Neural cell (in vitro differentiated cells): Measurements from ENCODE around the gene RUNX1. TPM values are rescaled to one million over a fixed set of nuclear protein-coding genes. Genes with fewer than 3 reads are reported as not detected.
A peak's percentile ranks its signal among the peaks of the same experiment; 100 is the strongest.

Experiments
- H2AFZ ChIP-seq: fragments of 200-600, 300-800 bp; sonication (generic), shearing (Covaris generic); 2 replicates; pipeline ENCODE4 v1.6.0; 2014; ENCODE audit warnings: low read depth, mild to moderate bottlenecking, antibody characterized with exemption, low read length, moderate library complexity
- H3F3A ChIP-seq: fragments of 200-600 bp; shearing (Covaris generic); 2 replicates; pipeline ENCODE4 v1.6.1; 2016; ENCODE audit warnings: mild to moderate bottlenecking, moderate library complexity, mixed read lengths, antibody characterized with exemption, low read length; ENCODE audit not compliant: insufficient read depth, poor library complexity, severe bottlenecking
- H3K27ac ChIP-seq: fragments of 200-600, 300-800 bp; sonication (generic), shearing (Covaris generic); 2 replicates; pipeline ENCODE4 v1.5.1; 2014; ENCODE audit warnings: mild to moderate bottlenecking, low read length, moderate library complexity
- H3K27me3 ChIP-seq: fragments of 300-800, 200-600 bp; sonication (generic), shearing (Covaris generic); 2 replicates; pipeline ENCODE4 v1.6.0; 2014; ENCODE audit warnings: mild to moderate bottlenecking, low read depth, low read length, moderate library complexity; ENCODE audit not compliant: insufficient read depth
- H3K36me3 ChIP-seq: fragments of 300-800, 200-600 bp; sonication (generic), shearing (Covaris generic); 2 replicates; pipeline ENCODE4 v1.5.1; 2014; ENCODE audit warnings: mild to moderate bottlenecking, antibody characterized with exemption, low read length, moderate library complexity; ENCODE audit not compliant: insufficient read depth
- H3K4me2 ChIP-seq: fragments of 300-800, 200-600 bp; sonication (generic), shearing (Covaris generic); 2 replicates; pipeline ENCODE4 v1.6.0; 2014; ENCODE audit warnings: mild to moderate bottlenecking, low read length
- H3K4me3 ChIP-seq: fragments of 300-800, 200-600 bp; sonication (generic), shearing (Covaris generic); 2 replicates; pipeline ENCODE4 v1.5.1; 2014; ENCODE audit warnings: mild to moderate bottlenecking, low read length, moderate library complexity
- H3K79me2 ChIP-seq: fragments of 200-600 bp; shearing (Covaris generic); replicated peaks from 2 replicates; pipeline ENCODE4 v1.6.0; 2014; ENCODE audit warnings: mild to moderate bottlenecking, low read length, moderate library complexity; ENCODE audit not compliant: insufficient read depth
- H3K9ac ChIP-seq: fragments of 300-800, 200-600 bp; sonication (generic), shearing (Covaris generic); 2 replicates; pipeline ENCODE4 v1.6.1; 2016; ENCODE audit warnings: mild to moderate bottlenecking, low read length, mixed read lengths
- H3K9me2 ChIP-seq: fragments of 200-600 bp; shearing (Covaris generic); 2 replicates; pipeline ENCODE4 v1.6.1; 2016; ENCODE audit warnings: mild to moderate bottlenecking, low read length, mixed read lengths; ENCODE audit not compliant: insufficient read depth
- H3K9me3 ChIP-seq: fragments of 200-600, 300-800 bp; sonication (generic), shearing (Covaris generic); 2 replicates; pipeline ENCODE4 v1.6.1; 2016; ENCODE audit warnings: mild to moderate bottlenecking, mixed run types, low read length, moderate library complexity, mixed read lengths
- H4K20me1 ChIP-seq: fragments of 200-600 bp; shearing (Covaris generic); 2 replicates; pipeline ENCODE4 v1.6.1; 2016; ENCODE audit warnings: mild to moderate bottlenecking, mixed run types; ENCODE audit not compliant: insufficient read depth
- EP300 ChIP-seq: fragments of 450-650 bp; conservative IDR thresholded peaks from 2 replicates; pipeline ENCODE4 v1.6.1; 2014; ENCODE audit warnings: antibody characterized with exemption, mild to moderate bottlenecking, moderate library complexity; ENCODE audit not compliant: poor library complexity, severe bottlenecking
- EZH2 ChIP-seq: fragments of 200-600, 300-800 bp; shearing (Covaris generic), sonication (generic); IDR thresholded peaks from 2 replicates; pipeline ENCODE4 v1.6.1; 2014; ENCODE audit warnings: antibody characterized with exemption, low read length, borderline replicate concordance, mild to moderate bottlenecking; ENCODE audit not compliant: insufficient read depth, poor library complexity, severe bottlenecking
- MXI1 ChIP-seq: fragments of 450-650 bp; conservative IDR thresholded peaks from 2 replicates; pipeline ENCODE4 v1.6.1; 2014; ENCODE audit warnings: antibody characterized with exemption, mild to moderate bottlenecking; ENCODE audit not compliant: poor library complexity, severe bottlenecking
- POLR2AphosphoS5 ChIP-seq: IDR thresholded peaks from 2 replicates; pipeline ENCODE4 v1.6.1; 2012
- RAD21 ChIP-seq: fragments of 450-650 bp; conservative IDR thresholded peaks from 2 replicates; pipeline ENCODE4 v1.6.1; 2014; ENCODE audit warnings: antibody characterized with exemption, mild to moderate bottlenecking, moderate library complexity
- SMC3 ChIP-seq: fragments of 450-650 bp; conservative IDR thresholded peaks from 2 replicates; pipeline ENCODE4 v1.6.1; 2014; ENCODE audit warnings: antibody characterized with exemption, mild to moderate bottlenecking, moderate library complexity; ENCODE audit not compliant: poor library complexity
- TAF1 ChIP-seq: IDR thresholded peaks from 2 replicates; pipeline ENCODE4 v1.6.1; 2012; ENCODE audit warnings: low read depth
- polyA plus RNA-seq: library from polyadenylated mRNA; depleted of rRNA; stranded (reverse); fragments of >200 nt; gene quantifications from 2 replicates; pipeline ENCODE4 v1.2.3, GENCODE V29; 2014
- TF ChIP-seq, protein P1 (sequence below): fragments of 450-650 bp; IDR thresholded peaks from 2 replicates; pipeline ENCODE4 v1.5.1; 2014; ENCODE audit warnings: antibody characterized with exemption, mild to moderate bottlenecking, moderate library complexity; ENCODE audit not compliant: poor library complexity, severe bottlenecking
- TF ChIP-seq, protein P2 (sequence below): IDR thresholded peaks from 2 replicates; pipeline ENCODE4 v1.6.1; 2012; ENCODE audit warnings: borderline replicate concordance

Gene RUNX1
- polyA plus RNA-seq, 1 donor from 2014 or later = not detected

DNA sequence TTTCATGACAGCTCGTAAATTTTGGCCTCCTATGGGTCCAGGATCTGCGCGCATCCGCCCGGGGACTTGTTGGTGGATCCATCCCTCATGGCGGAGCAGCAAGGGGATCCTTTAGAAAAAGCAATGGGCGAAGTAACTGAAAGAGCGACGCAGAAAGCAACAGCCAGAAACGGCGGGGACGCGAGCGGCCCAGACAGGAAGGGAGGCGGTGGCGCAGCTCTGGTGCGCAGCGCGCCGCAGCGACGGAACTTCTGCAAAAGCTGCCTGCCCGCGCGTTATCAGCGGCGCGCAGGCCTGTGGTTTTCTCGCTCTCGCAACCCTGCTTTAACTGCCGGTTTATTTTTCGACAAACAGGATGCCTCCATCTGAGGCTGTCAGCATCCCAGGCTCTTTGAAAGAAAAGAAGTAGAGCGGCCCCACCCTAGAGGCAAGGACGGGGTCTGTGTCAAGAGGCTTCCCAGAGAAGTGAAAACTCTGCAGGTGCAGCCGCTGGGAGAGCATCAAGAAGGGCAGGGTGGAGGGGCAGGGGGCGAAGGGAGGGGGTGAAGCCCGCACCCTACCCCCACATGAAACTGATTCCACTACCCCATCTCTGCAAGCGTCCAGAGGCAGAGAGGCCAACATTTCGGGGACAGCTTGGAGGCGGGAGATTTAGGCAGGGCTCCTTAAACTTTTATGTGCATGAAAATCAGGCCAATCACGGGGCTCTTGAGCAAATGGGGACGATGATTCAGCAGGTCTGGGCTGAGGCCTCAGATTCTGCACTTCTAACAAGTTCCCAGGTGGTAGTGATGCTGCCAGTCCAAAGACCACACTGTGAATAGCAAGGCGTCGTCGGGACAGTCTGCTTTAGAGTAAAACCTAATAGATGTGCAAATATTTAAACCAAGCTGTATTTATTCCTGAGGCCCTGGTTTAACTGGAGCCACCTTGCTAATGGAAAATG, 22.2 kb downstream of the RUNX1 start:
- Histone ChIP-seq H3K79me2 (no peaks in the 10 kb centered on the region), H3K9me3 (no peaks in the 10 kb centered on the region), H3K9ac (no peak overlapping the region), H3K4me2 (no peak overlapping the region), H3K27ac (no peak overlapping the region), H3K36me3 (no peaks in the 10 kb centered on the region), H2AFZ (no peak overlapping the region), H4K20me1 (no peaks in the 10 kb centered on the region), H3F3A (no peaks in the 10 kb centered on the region), H3K9me2 (no peaks in the 10 kb centered on the region), H3K27me3 (peaks cover 29% of the 10 kb centered on the region), H3K4me3 (peak overlapping the region; percentile 45)
- TF ChIP-seq RAD21 (no peak), POLR2AphosphoS5 (no peak), TAF1 (no peak), EP300 (no peak), EZH2 (no peak), MXI1 (no peak), SMC3 (no peak)
- TF ChIP-seq, protein P1, sequence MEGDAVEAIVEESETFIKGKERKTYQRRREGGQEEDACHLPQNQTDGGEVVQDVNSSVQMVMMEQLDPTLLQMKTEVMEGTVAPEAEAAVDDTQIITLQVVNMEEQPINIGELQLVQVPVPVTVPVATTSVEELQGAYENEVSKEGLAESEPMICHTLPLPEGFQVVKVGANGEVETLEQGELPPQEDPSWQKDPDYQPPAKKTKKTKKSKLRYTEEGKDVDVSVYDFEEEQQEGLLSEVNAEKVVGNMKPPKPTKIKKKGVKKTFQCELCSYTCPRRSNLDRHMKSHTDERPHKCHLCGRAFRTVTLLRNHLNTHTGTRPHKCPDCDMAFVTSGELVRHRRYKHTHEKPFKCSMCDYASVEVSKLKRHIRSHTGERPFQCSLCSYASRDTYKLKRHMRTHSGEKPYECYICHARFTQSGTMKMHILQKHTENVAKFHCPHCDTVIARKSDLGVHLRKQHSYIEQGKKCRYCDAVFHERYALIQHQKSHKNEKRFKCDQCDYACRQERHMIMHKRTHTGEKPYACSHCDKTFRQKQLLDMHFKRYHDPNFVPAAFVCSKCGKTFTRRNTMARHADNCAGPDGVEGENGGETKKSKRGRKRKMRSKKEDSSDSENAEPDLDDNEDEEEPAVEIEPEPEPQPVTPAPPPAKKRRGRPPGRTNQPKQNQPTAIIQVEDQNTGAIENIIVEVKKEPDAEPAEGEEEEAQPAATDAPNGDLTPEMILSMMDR = no peak
- TF ChIP-seq, protein P2, sequence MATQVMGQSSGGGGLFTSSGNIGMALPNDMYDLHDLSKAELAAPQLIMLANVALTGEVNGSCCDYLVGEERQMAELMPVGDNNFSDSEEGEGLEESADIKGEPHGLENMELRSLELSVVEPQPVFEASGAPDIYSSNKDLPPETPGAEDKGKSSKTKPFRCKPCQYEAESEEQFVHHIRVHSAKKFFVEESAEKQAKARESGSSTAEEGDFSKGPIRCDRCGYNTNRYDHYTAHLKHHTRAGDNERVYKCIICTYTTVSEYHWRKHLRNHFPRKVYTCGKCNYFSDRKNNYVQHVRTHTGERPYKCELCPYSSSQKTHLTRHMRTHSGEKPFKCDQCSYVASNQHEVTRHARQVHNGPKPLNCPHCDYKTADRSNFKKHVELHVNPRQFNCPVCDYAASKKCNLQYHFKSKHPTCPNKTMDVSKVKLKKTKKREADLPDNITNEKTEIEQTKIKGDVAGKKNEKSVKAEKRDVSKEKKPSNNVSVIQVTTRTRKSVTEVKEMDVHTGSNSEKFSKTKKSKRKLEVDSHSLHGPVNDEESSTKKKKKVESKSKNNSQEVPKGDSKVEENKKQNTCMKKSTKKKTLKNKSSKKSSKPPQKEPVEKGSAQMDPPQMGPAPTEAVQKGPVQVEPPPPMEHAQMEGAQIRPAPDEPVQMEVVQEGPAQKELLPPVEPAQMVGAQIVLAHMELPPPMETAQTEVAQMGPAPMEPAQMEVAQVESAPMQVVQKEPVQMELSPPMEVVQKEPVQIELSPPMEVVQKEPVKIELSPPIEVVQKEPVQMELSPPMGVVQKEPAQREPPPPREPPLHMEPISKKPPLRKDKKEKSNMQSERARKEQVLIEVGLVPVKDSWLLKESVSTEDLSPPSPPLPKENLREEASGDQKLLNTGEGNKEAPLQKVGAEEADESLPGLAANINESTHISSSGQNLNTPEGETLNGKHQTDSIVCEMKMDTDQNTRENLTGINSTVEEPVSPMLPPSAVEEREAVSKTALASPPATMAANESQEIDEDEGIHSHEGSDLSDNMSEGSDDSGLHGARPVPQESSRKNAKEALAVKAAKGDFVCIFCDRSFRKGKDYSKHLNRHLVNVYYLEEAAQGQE = no peak

DNA sequence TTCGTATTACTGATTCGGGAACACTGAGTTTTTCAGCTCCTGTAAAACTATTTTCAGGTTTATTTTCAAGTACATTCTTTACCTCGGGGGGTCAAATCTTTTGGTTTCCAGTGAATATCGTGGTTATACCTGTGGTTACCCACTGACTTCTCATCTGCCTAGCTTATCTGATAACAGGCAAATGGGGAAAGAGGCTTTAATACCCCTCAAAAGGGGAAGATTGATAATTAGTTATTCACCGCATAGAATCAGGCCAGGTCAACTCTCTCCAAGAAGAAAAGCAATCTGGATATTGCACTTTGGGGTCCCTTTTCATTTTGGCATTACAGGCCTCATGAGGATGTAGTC, 23.0 kb downstream of the RUNX1 start:
- Histone ChIP-seq H3K27me3 (peaks cover 29% of the 10 kb centered on the region), H3K79me2 (no peaks in the 10 kb centered on the region), H2AFZ (no peak overlapping the region), H3K4me3 (no peak overlapping the region), H3K36me3 (no peaks in the 10 kb centered on the region), H3K9ac (no peak overlapping the region), H3K27ac (no peak overlapping the region), H3F3A (no peaks in the 10 kb centered on the region), H3K9me3 (no peaks in the 10 kb centered on the region), H3K4me2 (no peak overlapping the region), H3K9me2 (no peaks in the 10 kb centered on the region), H4K20me1 (no peaks in the 10 kb centered on the region)
- TF ChIP-seq TAF1 (no peak), EP300 (no peak), EZH2 (no peak), RAD21 (no peak), POLR2AphosphoS5 (no peak), MXI1 (no peak), SMC3 (no peak)
- TF ChIP-seq, protein P2 = no peak
- TF ChIP-seq, protein P1 = no peak
